ENCODE measurements around the gene IL34.
A peak's percentile ranks its signal among the peaks of the same experiment; 100 is the strongest.

The IL34 gene

DNA sequence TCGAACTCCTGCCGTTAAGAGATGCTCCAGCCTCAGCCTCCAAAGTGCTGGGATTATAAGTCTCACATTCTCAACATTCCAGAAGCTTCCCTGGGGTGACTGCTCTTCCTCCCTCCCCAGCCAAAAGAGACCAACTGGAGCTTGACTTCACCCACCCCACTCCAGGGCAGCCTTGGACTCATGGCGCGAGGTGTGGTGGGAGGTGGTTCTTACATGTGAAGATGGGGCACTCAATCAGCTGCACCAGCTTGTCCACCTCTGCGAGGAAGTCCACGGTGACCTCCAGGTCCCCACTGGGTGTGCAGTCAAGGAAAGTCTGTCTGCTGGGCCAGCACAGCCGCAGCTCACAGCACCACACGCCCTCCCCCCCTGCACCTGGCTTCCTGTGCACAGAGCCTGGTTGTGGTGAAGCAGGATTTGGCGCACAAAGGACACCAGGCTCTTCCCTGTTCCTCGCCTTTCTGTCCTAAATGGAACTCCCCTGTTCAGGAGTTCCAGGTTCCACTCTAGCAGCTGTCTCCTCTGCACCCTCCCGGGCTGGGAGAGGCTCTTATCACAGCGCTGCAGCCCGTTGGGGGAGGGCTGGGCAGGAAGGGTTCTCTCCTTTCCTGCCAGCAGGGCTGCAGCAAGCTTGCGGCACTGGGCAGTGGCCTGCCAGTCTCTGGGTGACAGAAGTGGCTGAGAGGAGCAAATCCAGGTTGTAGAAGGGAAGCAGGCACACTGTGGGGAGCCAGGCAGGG, 49.1 kb downstream of the IL34 start:
- no peak overlapping the region for H3K4me3 ChIP-seq (ENCODE audit: low read depth, low read length)
- DNase-seq: peak; percentile 77

GRCh38 chr16:70696355-70696754, 50.0 kb downstream of the IL34 start:
- TF ChIP-seq, protein P1, sequence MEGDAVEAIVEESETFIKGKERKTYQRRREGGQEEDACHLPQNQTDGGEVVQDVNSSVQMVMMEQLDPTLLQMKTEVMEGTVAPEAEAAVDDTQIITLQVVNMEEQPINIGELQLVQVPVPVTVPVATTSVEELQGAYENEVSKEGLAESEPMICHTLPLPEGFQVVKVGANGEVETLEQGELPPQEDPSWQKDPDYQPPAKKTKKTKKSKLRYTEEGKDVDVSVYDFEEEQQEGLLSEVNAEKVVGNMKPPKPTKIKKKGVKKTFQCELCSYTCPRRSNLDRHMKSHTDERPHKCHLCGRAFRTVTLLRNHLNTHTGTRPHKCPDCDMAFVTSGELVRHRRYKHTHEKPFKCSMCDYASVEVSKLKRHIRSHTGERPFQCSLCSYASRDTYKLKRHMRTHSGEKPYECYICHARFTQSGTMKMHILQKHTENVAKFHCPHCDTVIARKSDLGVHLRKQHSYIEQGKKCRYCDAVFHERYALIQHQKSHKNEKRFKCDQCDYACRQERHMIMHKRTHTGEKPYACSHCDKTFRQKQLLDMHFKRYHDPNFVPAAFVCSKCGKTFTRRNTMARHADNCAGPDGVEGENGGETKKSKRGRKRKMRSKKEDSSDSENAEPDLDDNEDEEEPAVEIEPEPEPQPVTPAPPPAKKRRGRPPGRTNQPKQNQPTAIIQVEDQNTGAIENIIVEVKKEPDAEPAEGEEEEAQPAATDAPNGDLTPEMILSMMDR (IDR thresholded peaks at IDR 0.05; ENCODE audit: low read depth, low read length): no peak
- peaks cover 63% of the 10 kb centered on the region for H3K4me1 ChIP-seq
- H3K4me3 ChIP-seq (ENCODE audit: low read depth, low read length): no peak overlapping the region

More for the DNA sequence above, 49.1 kb downstream of the IL34 start:
- no peaks in the 10 kb centered on the region for H3K9me3 ChIP-seq
- no peaks in the 10 kb centered on the region for H3K27me3 ChIP-seq
- TF ChIP-seq, protein P1 (IDR thresholded peaks at IDR 0.05; ENCODE audit: low read depth, low read length): 0 out of 2 replicates have a peak, but pooled peaks have one; percentile 14
- H3K36me3 ChIP-seq: no peaks in the 10 kb centered on the region; the same call in 1 of the 2 replicates
- peaks cover 63% of the 10 kb centered on the region for H3K4me1 ChIP-seq

DNA sequence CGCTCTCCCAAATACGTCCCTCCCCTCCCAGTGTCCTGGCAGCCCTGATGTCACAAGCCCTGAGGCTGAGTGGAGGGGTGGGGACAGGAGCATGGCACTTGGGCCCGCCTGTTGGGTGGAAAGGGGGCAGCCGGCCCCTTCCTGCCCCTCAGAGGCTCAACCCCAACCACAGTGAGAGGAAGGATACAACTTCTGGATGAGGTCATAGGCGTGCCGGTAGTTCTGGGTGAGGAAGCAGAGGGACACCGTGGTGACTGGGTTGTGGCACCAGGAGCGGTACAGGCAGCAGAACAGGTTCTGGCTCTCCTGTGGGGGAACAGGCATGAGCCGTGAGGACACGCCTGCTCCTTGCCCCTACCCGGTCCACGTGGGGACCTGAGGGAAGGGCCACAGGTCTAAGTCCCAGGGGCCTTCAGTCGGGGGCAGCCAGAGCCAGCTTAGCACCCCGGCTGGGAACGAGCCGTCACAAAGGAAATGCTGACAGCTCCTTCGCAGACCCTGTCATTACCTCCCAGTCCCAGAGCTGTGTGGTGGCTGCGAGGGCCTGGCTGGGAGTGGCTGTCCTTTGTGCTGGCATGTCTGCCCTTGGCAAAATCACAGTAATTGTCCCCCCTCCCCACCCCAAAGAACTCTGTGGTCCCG, 50.7 kb downstream of the IL34 start:
- no peak overlapping the region for H3K4me3 ChIP-seq (ENCODE audit: low read depth, low read length)
- H3K4me1 ChIP-seq: peaks cover 58% of the 10 kb centered on the region
- H3K27me3 ChIP-seq: no peaks in the 10 kb centered on the region
- H3K9me3 ChIP-seq: no peaks in the 10 kb centered on the region
- H3K36me3 ChIP-seq: no peaks in the 10 kb centered on the region; the same call in 1 of the 2 replicates
- no peak for DNase-seq
- TF ChIP-seq, protein P1 (IDR thresholded peaks at IDR 0.05; ENCODE audit: low read depth, low read length): no peak

More at GRCh38 chr16:70696355-70696754, 50.0 kb downstream of the IL34 start:
- no peak for DNase-seq
- Histone ChIP-seq H3K36me3 (no peaks in the 10 kb centered on the region; the same call in 1 of the 2 replicates), H3K9me3 (no peaks in the 10 kb centered on the region), H3K27me3 (no peaks in the 10 kb centered on the region)

DNA sequence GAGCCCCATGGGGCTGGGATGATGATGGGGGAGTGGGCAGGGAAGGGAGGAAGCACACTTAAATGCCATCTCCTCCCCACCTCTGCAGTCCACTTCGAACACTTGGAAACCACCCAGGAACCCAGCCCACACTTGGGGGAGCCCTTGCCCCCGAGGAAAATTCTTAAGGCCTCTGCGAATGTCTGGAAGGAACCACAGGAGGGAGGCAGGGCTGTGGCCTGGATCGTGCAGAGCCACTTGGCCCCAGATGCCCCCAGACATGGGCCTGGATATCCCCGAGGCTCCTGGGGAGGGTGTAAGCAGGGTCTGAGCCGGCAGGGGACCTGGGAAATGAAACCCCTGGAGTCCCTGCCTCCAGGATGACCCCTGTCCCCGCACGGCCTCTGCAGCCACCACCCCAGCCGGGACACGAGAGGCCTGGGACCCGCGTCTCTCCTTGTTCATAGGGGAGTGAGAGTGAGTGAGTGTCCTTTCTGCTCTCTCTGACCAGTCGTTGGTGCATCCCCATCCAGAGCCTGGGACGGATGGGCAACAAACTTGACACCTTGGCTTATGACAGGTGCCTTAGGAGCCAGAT, 51.3 kb downstream of the IL34 start:
- no peak for DNase-seq
- H3K4me3 ChIP-seq (ENCODE audit: low read depth, low read length): no peak overlapping the region
- TF ChIP-seq, protein P1 (IDR thresholded peaks at IDR 0.05; ENCODE audit: low read depth, low read length): no peak
- H3K36me3 ChIP-seq: no peaks in the 10 kb centered on the region; the same call in 1 of the 2 replicates
- H3K4me1 ChIP-seq: peaks cover 52% of the 10 kb centered on the region
- no peaks in the 10 kb centered on the region for H3K9me3 ChIP-seq
- H3K27me3 ChIP-seq: no peaks in the 10 kb centered on the region

GRCh38 chr16:70698901-70699300, 52.5 kb downstream of the IL34 start:
- peaks cover 50% of the 10 kb centered on the region for H3K4me1 ChIP-seq

More at GRCh38 chr16:70698901-70699300, 52.5 kb downstream of the IL34 start:
- no peak overlapping the region for H3K4me3 ChIP-seq (ENCODE audit: low read depth, low read length)
- no peaks in the 10 kb centered on the region for H3K9me3 ChIP-seq
- no peaks in the 10 kb centered on the region for H3K27me3 ChIP-seq
- TF ChIP-seq, protein P1 (IDR thresholded peaks at IDR 0.05; ENCODE audit: low read depth, low read length): no peak
- no peaks in the 10 kb centered on the region; the same call in 1 of the 2 replicates for H3K36me3 ChIP-seq
- no peak for DNase-seq

Measured in BE2C (cell line).